HepG2 (cell line): Measurements from ENCODE around the gene GNG10. TPM values are rescaled to one million over a fixed set of nuclear protein-coding genes. Genes with fewer than 3 reads are reported as not detected.

Experiments
- ATF7 ChIP-seq, 2 experiments: fragments of 450-650 bp in 1 of 2; sonication (generic) in 1 of 2; formaldehyde crosslinking in 1 of 2; IDR thresholded peaks; 2 replicates each; pipeline versions ENCODE4 v1.4.0 to v1.6.1; 2016 to 2020; ENCODE audit warnings: antibody characterized with exemption in 1 of 2, mild to moderate bottlenecking in 1 of 2, missing genetic modification reagents in 1 of 2
- CAMTA2 ChIP-seq: sonication (generic); formaldehyde crosslinking; IDR thresholded peaks from 2 replicates; pipeline ENCODE4 v1.4.0; 2020; ENCODE audit warnings: mild to moderate bottlenecking, missing genetic modification reagents, borderline replicate concordance
- CBFB ChIP-seq: sonication (generic); formaldehyde crosslinking; IDR thresholded peaks from 2 replicates; pipeline ENCODE4 v1.4.0; 2020; ENCODE audit warnings: missing genetic modification reagents
- CEBPG ChIP-seq: IDR thresholded peaks from 2 replicates; pipeline ENCODE4 v1.6.1; 2016
- DZIP1 ChIP-seq: sonication (generic); formaldehyde crosslinking; IDR thresholded peaks from 2 replicates; pipeline ENCODE4 v1.5.0; 2020; ENCODE audit warnings: mild to moderate bottlenecking, missing genetic modification reagents
- FOXK2 ChIP-seq: fragments of 450-650 bp; IDR thresholded peaks from 2 replicates; pipeline ENCODE4 v1.6.1; 2016
- FUBP1 ChIP-seq: sonication (generic); formaldehyde crosslinking; IDR thresholded peaks from 2 replicates; pipeline ENCODE4 v1.5.1; 2020; ENCODE audit warnings: missing genetic modification reagents, mild to moderate bottlenecking, borderline replicate concordance
- GPBP1L1 ChIP-seq: sonication (generic); formaldehyde crosslinking; IDR thresholded peaks from 2 replicates; pipeline ENCODE4 v1.5.0; 2020; ENCODE audit warnings: mild to moderate bottlenecking, missing genetic modification reagents
- ISX ChIP-seq: sonication (generic); formaldehyde crosslinking; conservative IDR thresholded peaks from 2 replicates; pipeline ENCODE4 v1.5.0; 2020; ENCODE audit warnings: missing genetic modification reagents
- MYNN ChIP-seq: sonication (generic); formaldehyde crosslinking; IDR thresholded peaks from 2 replicates; pipeline ENCODE4 v1.4.0; 2020; ENCODE audit warnings: mild to moderate bottlenecking, low read depth, missing genetic modification reagents
- PRPF4 ChIP-seq: fragments of 200-400 bp; formaldehyde crosslinking; IDR thresholded peaks from 2 replicates; pipeline ENCODE4 v1.6.1; 2016; ENCODE audit warnings: low read length, low read depth; ENCODE audit not compliant: poor library complexity, severe bottlenecking
- RFX3 ChIP-seq: IDR thresholded peaks from 2 replicates; pipeline ENCODE4 v1.6.1; 2016; ENCODE audit warnings: missing biosample characterization, missing genetic modification reagents
- ZBTB7B ChIP-seq: sonication (generic); formaldehyde crosslinking; IDR thresholded peaks from 2 replicates; pipeline ENCODE4 v1.4.0; 2020; ENCODE audit warnings: missing genetic modification reagents
- ZNF121 ChIP-seq: sonication (generic); formaldehyde crosslinking; IDR thresholded peaks from 2 replicates; pipeline ENCODE4 v1.5.0; 2020; ENCODE audit warnings: mild to moderate bottlenecking, missing genetic modification reagents
- ZNF160 ChIP-seq: sonication (generic); formaldehyde crosslinking; IDR thresholded peaks from 2 replicates; pipeline ENCODE4 v1.8.0; 2022; ENCODE audit warnings: mild to moderate bottlenecking, inconsistent platforms, missing genetic modification reagents
- ZNF253 ChIP-seq: sonication (generic); formaldehyde crosslinking; IDR thresholded peaks from 2 replicates; pipeline ENCODE4 v1.8.0; 2022; ENCODE audit warnings: mild to moderate bottlenecking, missing genetic modification reagents, borderline replicate concordance
- ZNF317 ChIP-seq: sonication (generic); formaldehyde crosslinking; IDR thresholded peaks from 2 replicates; pipeline ENCODE4 v1.5.0; 2020; ENCODE audit warnings: mild to moderate bottlenecking, missing genetic modification reagents
- ZNF34 ChIP-seq: sonication (generic); formaldehyde crosslinking; IDR thresholded peaks from 2 replicates; pipeline ENCODE4 v1.4.0; 2020; ENCODE audit warnings: mild to moderate bottlenecking, missing genetic modification reagents, borderline replicate concordance
- ZNF441 ChIP-seq: sonication (generic); formaldehyde crosslinking; IDR thresholded peaks from 2 replicates; pipeline ENCODE4 v1.7.0; 2021; ENCODE audit warnings: missing genetic modification reagents, borderline replicate concordance
- ZNF513 ChIP-seq: sonication (generic); formaldehyde crosslinking; conservative IDR thresholded peaks from 2 replicates; pipeline ENCODE4 v1.5.0; 2020; ENCODE audit warnings: missing genetic modification reagents
- ZNF724P ChIP-seq: sonication (generic); formaldehyde crosslinking; IDR thresholded peaks from 2 replicates; pipeline ENCODE4 v1.8.0; 2022; ENCODE audit warnings: missing genetic modification reagents, borderline replicate concordance
- ZSCAN20 ChIP-seq: sonication (generic); formaldehyde crosslinking; IDR thresholded peaks from 2 replicates; pipeline ENCODE4 v1.4.0; 2020; ENCODE audit warnings: missing genetic modification reagents, mild to moderate bottlenecking, borderline replicate concordance
- polyA plus RNA-seq, 8 experiments: library from polyadenylated mRNA; depleted of rRNA in 3 of 8; stranded (reverse) in 7 of 8; unstranded in 1 of 8; fragments of >200 nt; fragmentation: Illumina TruSeq in 4 of 8; extraction: Trizol in 4 of 8; gene quantifications; 2 replicates each; pipeline versions ENCODE4 v1.2.1 to v1.2.3, GENCODE V29; 2011 to 2016; ENCODE audit warnings: low read depth in 4 of 8, missing spikeins in 1 of 8, mixed read lengths in 1 of 8; ENCODE audit not compliant: insufficient read depth in 1 of 8
- total RNA-seq, 5 experiments: library from RNA; depleted of rRNA; stranded (reverse); fragments of >200 nt; fragmentation: Illumina TruSeq; extraction: Trizol; gene quantifications; 2 replicates each; pipeline ENCODE4 v1.2.3, GENCODE V29; 2016; ENCODE audit warnings: low read depth in 1 of 5

GNG10 gene
- total and polyA plus RNA-seq, 2 of the 13 experiments (the other 11 are each of a cell fraction or from before 2014, with no cell fraction given), result 29.8 to 32.4 TPM

- TF ChIP-seq FUBP1 (no peak), ZSCAN20 (CRISPR knock-in tag) (peak; percentile 96; the same call in 1 of the 2 replicates), MYNN (CRISPR knock-in tag) (no peak), ZNF441 (CRISPR knock-in tag) (peak; percentile 20; the same call in 1 of the 2 replicates), ZNF317 (no peak), GPBP1L1 (CRISPR knock-in tag) (no peak), ZNF34 (CRISPR knock-in tag) (peak; percentile 64; the same call in 1 of the 2 replicates), ISX (CRISPR knock-in tag) (0 out of 2 replicates have a peak, but pooled peaks have one; percentile 17), DZIP1 (CRISPR knock-in tag) (no peak), FOXK2 (no peak), ZNF724P (peak; percentile 77; the same call in 1 of the 2 replicates), PRPF4 (no peak), CBFB (CRISPR knock-in tag) (peak; percentile 89; the same call in 1 of the 2 replicates), ZNF160 (CRISPR knock-in tag) (peak; percentile 67), ZNF513 (0 out of 2 replicates have a peak, but pooled peaks have one; percentile 75), CAMTA2 (0 out of 2 replicates have a peak, but pooled peaks have one; percentile 41), ATF7 (IDR thresholded peaks at IDR 0.05) (no peak), ATF7 (CRISPR knock-in tag; IDR thresholded peaks at IDR 0.05) (no peak; the same call in 1 of the 2 replicates), ZNF253 (no peak), RFX3 (CRISPR knock-in tag) (peak; percentile 89), CEBPG (no peak; the same call in 1 of the 2 replicates), ZNF121 (CRISPR knock-in tag) (no peak), ZBTB7B (CRISPR knock-in tag) (0 out of 2 replicates have a peak, but pooled peaks have one; percentile 1)
Measured at GRCh38 chr9:111631214-111631971, 30.0 kb upstream of the GNG10 start, which contains the start of gene DNAJC25 (continued).
